ENCODE results near the gene UBAC2.

DNA sequence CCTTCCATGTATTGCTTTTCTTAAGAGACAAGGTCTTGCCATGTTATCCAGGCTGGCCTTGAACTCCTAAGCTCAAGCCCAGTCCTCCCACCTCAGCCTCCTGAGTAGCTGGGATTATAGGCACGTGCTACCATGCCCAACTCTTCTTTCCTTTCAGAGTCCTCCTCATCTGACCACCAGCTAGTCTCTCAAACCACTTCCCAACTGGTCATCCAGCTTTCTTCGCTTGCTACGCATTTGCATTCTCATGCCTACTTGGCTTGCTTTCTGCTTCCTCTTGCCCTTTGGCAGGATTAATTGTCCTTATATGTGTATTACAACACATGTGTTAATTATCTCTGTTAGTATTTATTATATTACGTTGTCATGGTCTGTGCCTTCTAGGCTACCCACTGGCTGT, 51.3 kb downstream of the UBAC2 start:
- TF ChIP-seq POLR2A (IDR thresholded peaks at IDR 0.05) (no peak), CTCF (IDR thresholded peaks at IDR 0.05 in 4 of 5, conservative IDR thresholded peaks at IDR 0.05 in 1 of 5) (no peak)
